Stimulated activated CD8-positive, alpha-beta memory T cell treated with anti-CD3 and anti-CD28 coated beads, Interleukin-4, amount 100 ng/mL, for 48 hours (primary cell): Measurements from ENCODE around the gene AFDN.

Source experiments
- DNase-seq: peaks from one replicate; pipeline ENCODE4 v3.0.0-alpha.2; 2020

The AFDN gene

GRCh38 chr6:167879612-167880011, 52.9 kb downstream of the AFDN start:
- no peak for DNase-seq

- no peak for DNase-seq
Observed at GRCh38 chr6:167881327-167881726, 54.6 kb downstream of the AFDN start.

- DNase-seq = no peak
Observed at GRCh38 chr6:167882244-167882643, 55.5 kb downstream of the AFDN start.

- DNase-seq = no peak
Observed at GRCh38 chr6:167888098-167888497, 61.4 kb downstream of the AFDN start.

- DNase-seq = no peak
Observed at GRCh38 chr6:167892835-167893815, 66.4 kb downstream of the AFDN start.

- DNase-seq = no peak
Observed at GRCh38 chr6:167894965-167895364, 68.3 kb downstream of the AFDN start.

GRCh38 chr6:167896648-167897047, 69.9 kb downstream of the AFDN start:
- DNase-seq = no peak

GRCh38 chr6:167898673-167899311, 72.1 kb downstream of the AFDN start:
- DNase-seq = no peak

GRCh38 chr6:167904791-167905190, 78.1 kb downstream of the AFDN start:
- no peak for DNase-seq

GRCh38 chr6:167906899-167907298, 80.2 kb downstream of the AFDN start:
- no peak for DNase-seq

GRCh38 chr6:167907837-167908681, 81.3 kb downstream of the AFDN start:
- DNase-seq = no peak

GRCh38 chr6:167910007-167910406, 83.3 kb downstream of the AFDN start:
- DNase-seq = no peak

GRCh38 chr6:167910652-167911051, 83.9 kb downstream of the AFDN start:
- DNase-seq = no peak

- no peak for DNase-seq
Observed at GRCh38 chr6:167912494-167912893, 85.8 kb downstream of the AFDN start.

- no peak for DNase-seq
Observed at GRCh38 chr6:167913699-167914098, 87.0 kb downstream of the AFDN start.

GRCh38 chr6:167915139-167915538, 88.4 kb downstream of the AFDN start:
- DNase-seq = no peak

- DNase-seq = no peak
Observed at GRCh38 chr6:167917551-167918154, 90.9 kb downstream of the AFDN start.

GRCh38 chr6:167918548-167919278, 92.0 kb downstream of the AFDN start:
- no peak for DNase-seq

GRCh38 chr6:167919349-167919748, 92.6 kb downstream of the AFDN start:
- no peak for DNase-seq

- no peak for DNase-seq
Observed at GRCh38 chr6:167920165-167920564, 93.5 kb downstream of the AFDN start.

- DNase-seq = no peak
Observed at GRCh38 chr6:167921831-167922230, 95.1 kb downstream of the AFDN start.

- DNase-seq = no peak
Observed at GRCh38 chr6:167925026-167925425, 98.3 kb downstream of the AFDN start.
